ENCODE results near the gene CLIP4.

The CLIP4 gene

DNA sequence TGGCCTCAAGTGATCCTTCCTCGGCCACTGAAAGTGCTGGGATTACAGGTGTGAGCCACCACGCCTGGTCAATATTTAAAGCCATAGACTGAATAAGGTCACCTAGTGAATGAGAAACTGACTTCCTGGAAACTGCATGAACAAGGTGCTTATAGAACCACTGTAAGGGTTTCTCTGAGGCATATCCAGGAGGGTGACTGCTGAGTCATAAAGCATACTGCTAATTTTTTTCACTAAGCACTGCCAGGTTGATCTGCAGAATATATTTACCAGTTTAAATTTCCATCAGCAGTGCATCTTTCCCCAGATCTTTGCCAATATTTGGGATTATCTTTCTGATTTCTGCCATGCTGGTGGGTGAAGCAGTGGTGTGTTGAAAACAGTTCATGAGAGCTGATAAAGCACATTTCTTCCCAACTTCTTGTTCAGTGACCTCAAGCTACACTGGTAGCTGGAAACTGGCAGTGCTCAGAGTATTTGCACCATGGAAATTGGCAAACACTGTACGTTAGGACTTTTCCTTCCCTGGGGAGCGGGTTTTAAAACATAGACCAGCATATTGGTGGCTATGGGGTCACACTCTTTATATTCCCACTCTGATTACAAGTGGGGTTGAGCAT, 4.2 kb upstream of the CLIP4 start:
- Histone ChIP-seq H3K79me2 (ENCODE audit: insufficient read depth, low read length) (no peaks in the 10 kb centered on the region), H3K9ac (ENCODE audit: low read length) (no peak overlapping the region), H3K4me2 (ENCODE audit: low read length) (no peak overlapping the region), H3F3A (ENCODE audit: insufficient read depth, low read length) (no peaks in the 10 kb centered on the region), H2AFZ (ENCODE audit: low read length) (no peak overlapping the region), H3K4me3 (ENCODE audit: low read depth, low read length, poor library complexity, severe bottlenecking) (no peak overlapping the region), H3K27me3 (ENCODE audit: insufficient read depth, low read length) (no peaks in the 10 kb centered on the region), H4K20me1 (ENCODE audit: insufficient read depth, low read length) (no peaks in the 10 kb centered on the region), H3K4me1 (ENCODE audit: insufficient read depth, low read length, severe bottlenecking) (no peaks in the 10 kb centered on the region), H3K27ac (ENCODE audit: low read depth, low read length, poor library complexity, severe bottlenecking) (no peak overlapping the region), H3K36me3 (ENCODE audit: insufficient read depth, low read length) (no peaks in the 10 kb centered on the region), H3K9me3 (ENCODE audit: low read length) (no peaks in the 10 kb centered on the region), H3K9me2 (ENCODE audit: low read depth, low read length) (no peaks in the 10 kb centered on the region)
- TF ChIP-seq EZH2 (IDR thresholded peaks at IDR 0.05; ENCODE audit: borderline replicate concordance, low read length) (no peak), CTCF (IDR thresholded peaks at IDR 0.05; ENCODE audit: low read length) (no peak)

DNA sequence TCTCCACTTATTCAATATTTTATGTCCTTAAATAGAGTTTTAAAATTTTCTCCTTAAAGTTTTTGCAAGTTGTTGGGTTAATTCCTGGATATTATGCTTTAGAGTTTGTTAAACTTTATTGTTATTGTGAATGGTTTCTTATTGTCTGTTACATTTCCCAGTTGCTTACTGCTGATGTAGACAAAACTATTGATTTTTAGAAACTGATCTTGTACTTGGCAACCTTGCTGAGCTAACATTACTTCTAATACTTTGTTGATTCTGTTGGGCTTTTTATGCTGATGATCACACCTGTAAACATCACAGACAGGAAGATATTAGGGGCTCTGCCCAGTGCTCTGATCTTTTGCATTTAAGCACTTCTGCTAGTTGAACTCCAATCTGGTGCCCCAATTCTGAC, 2.8 kb upstream of the CLIP4 start:
- Histone ChIP-seq H4K20me1 (ENCODE audit: insufficient read depth, low read length) (no peaks in the 10 kb centered on the region), H3K9me3 (ENCODE audit: low read length) (no peaks in the 10 kb centered on the region), H3K9ac (ENCODE audit: low read length) (no peak overlapping the region), H3K79me2 (ENCODE audit: insufficient read depth, low read length) (no peaks in the 10 kb centered on the region), H3K27me3 (ENCODE audit: insufficient read depth, low read length) (no peaks in the 10 kb centered on the region), H3K36me3 (ENCODE audit: insufficient read depth, low read length) (no peaks in the 10 kb centered on the region), H3K4me3 (ENCODE audit: low read depth, low read length, poor library complexity, severe bottlenecking) (no peak overlapping the region), H3F3A (ENCODE audit: insufficient read depth, low read length) (no peaks in the 10 kb centered on the region), H3K4me2 (ENCODE audit: low read length) (no peak overlapping the region), H3K27ac (ENCODE audit: low read depth, low read length, poor library complexity, severe bottlenecking) (no peak overlapping the region), H2AFZ (ENCODE audit: low read length) (no peak overlapping the region), H3K4me1 (ENCODE audit: insufficient read depth, low read length, severe bottlenecking) (no peaks in the 10 kb centered on the region), H3K9me2 (ENCODE audit: low read depth, low read length) (no peaks in the 10 kb centered on the region)
- TF ChIP-seq CTCF (IDR thresholded peaks at IDR 0.05; ENCODE audit: low read length) (no peak), EZH2 (IDR thresholded peaks at IDR 0.05; ENCODE audit: borderline replicate concordance, low read length) (no peak)

GRCh38 chr2:29113027-29113686, 2.1 kb upstream of the CLIP4 start:
- no peaks in the 10 kb centered on the region for H3K36me3 ChIP-seq (ENCODE audit: insufficient read depth, low read length)
- H3K27me3 ChIP-seq (ENCODE audit: insufficient read depth, low read length), result no peaks in the 10 kb centered on the region
- no peak overlapping the region for H2AFZ ChIP-seq (ENCODE audit: low read length)
- no peaks in the 10 kb centered on the region for H3K4me1 ChIP-seq (ENCODE audit: insufficient read depth, low read length, severe bottlenecking)
- no peaks in the 10 kb centered on the region for H3K79me2 ChIP-seq (ENCODE audit: insufficient read depth, low read length)
- no peaks in the 10 kb centered on the region for H3F3A ChIP-seq (ENCODE audit: insufficient read depth, low read length)
- no peak overlapping the region for H3K9ac ChIP-seq (ENCODE audit: low read length)
- no peak for TF ChIP-seq CTCF (IDR thresholded peaks at IDR 0.05; ENCODE audit: low read length)
- TF ChIP-seq EZH2 (IDR thresholded peaks at IDR 0.05; ENCODE audit: borderline replicate concordance, low read length), result no peak
- H4K20me1 ChIP-seq (ENCODE audit: insufficient read depth, low read length), result no peaks in the 10 kb centered on the region
- no peak overlapping the region for H3K4me3 ChIP-seq (ENCODE audit: low read depth, low read length, poor library complexity, severe bottlenecking)
- H3K4me2 ChIP-seq (ENCODE audit: low read length), result no peak overlapping the region
- H3K9me3 ChIP-seq (ENCODE audit: low read length), result no peaks in the 10 kb centered on the region
- no peak overlapping the region for H3K27ac ChIP-seq (ENCODE audit: low read depth, low read length, poor library complexity, severe bottlenecking)
- no peaks in the 10 kb centered on the region for H3K9me2 ChIP-seq (ENCODE audit: low read depth, low read length)
